ENCODE results near the gene FRS3. TPM values are rescaled to one million over a fixed set of nuclear protein-coding genes. Genes with fewer than 3 reads are reported as not detected.

The FRS3 gene
- total and polyA plus RNA-seq, 2 of the 8 experiments (the other 6 are each of a cell fraction or from before 2014, with no cell fraction given): 3.4 to 4.4 TPM

DNA sequence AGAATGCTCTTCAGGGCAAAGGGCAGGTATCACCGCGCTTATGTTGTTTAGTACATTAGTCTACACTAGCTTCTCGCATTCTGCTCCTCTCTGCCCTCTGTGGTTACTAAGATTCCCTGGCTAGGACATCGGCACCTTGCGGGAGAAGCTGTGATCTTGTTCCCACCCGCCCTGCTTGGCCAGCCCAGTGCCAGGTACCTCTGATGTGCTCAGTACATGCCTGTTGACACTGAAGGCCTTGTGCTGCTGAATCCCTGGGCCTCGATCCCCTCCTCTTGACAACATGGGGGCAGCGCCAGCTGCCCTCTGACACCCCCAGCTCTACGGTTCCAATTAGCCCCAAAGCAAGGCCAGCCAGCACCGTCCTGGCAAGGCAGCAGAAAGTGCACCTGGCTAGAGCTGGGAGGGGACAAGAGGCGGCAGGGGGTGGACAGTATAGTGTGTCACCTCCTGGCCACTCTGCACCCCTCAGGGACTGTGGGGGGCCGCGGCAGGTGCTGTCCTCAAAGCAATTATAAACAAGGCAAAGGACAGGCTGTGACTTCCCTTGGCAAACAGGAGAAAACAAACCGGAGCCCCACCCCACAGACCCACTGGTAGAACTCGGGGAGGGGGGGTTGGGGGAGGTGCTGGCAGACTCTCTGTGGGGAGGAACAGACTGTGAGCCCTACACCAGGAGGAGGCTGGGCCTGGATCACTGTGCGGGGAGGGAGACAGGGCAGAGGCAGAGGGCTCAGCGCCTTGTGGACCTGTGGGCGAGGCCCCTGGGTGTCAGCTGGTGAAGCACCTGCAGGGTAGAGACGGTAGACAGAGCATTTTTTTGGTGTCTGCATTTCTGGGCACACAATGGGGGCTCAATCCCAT is 51.4 kb downstream of the FRS3 start:
- CTCF ChIA-PET (ENCODE audit: partially characterized antibody): interaction anchor here (0.6 to 3.0 kb wide), 4 partner anchors 10 to 48 kb away, joined by 3 to 15 read pairs (median 4); no protein-coding TSS in a partner anchor
- TF ChIP-seq JUN (IDR thresholded peaks at IDR 0.05; ENCODE audit: low read depth, low read length) (no peak), ZNF274 (IDR thresholded peaks at IDR 0.05; ENCODE audit: borderline replicate concordance, extremely low read depth, low read length) (no peak), PHF8 (conservative IDR thresholded peaks at IDR 0.05; ENCODE audit: low read depth, low read length) (no peak), POLR2AphosphoS5 (IDR thresholded peaks at IDR 0.05; ENCODE audit: low read depth, low read length) (no peak), SRF (IDR thresholded peaks at IDR 0.05; ENCODE audit: low read depth, low read length) (no peak), SIN3A (conservative IDR thresholded peaks at IDR 0.05 in 1 of 2, IDR thresholded peaks at IDR 0.05 in 1 of 2; ENCODE audit: low read depth in 1 of 2, low read length in 2 of 2) (no peak)
- TF ChIP-seq, protein P1, sequence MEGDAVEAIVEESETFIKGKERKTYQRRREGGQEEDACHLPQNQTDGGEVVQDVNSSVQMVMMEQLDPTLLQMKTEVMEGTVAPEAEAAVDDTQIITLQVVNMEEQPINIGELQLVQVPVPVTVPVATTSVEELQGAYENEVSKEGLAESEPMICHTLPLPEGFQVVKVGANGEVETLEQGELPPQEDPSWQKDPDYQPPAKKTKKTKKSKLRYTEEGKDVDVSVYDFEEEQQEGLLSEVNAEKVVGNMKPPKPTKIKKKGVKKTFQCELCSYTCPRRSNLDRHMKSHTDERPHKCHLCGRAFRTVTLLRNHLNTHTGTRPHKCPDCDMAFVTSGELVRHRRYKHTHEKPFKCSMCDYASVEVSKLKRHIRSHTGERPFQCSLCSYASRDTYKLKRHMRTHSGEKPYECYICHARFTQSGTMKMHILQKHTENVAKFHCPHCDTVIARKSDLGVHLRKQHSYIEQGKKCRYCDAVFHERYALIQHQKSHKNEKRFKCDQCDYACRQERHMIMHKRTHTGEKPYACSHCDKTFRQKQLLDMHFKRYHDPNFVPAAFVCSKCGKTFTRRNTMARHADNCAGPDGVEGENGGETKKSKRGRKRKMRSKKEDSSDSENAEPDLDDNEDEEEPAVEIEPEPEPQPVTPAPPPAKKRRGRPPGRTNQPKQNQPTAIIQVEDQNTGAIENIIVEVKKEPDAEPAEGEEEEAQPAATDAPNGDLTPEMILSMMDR (IDR thresholded peaks at IDR 0.05; ENCODE audit: control extremely low read depth in 1 of 3, insufficient read depth in 1 of 3, low read depth in 1 of 3, low read length in 3 of 3): no peak
- TF ChIP-seq, protein P2, sequence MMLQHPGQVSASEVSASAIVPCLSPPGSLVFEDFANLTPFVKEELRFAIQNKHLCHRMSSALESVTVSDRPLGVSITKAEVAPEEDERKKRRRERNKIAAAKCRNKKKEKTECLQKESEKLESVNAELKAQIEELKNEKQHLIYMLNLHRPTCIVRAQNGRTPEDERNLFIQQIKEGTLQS (IDR thresholded peaks at IDR 0.05; ENCODE audit: insufficient read depth, low read depth, low read length): no peak

More for the DNA sequence above, 51.4 kb downstream of the FRS3 start:
- no peak for FAIRE-seq
- Histone ChIP-seq H3K23ac (ENCODE audit: insufficient read length) (no peak overlapping the region), H2BK12ac (ENCODE audit: low read depth, low read length) (no peak overlapping the region), H3K27ac (ENCODE audit: low read depth, low read length) (no peak overlapping the region), H3K4me2 (ENCODE audit: insufficient read depth in 1 of 2, low read depth in 2 of 2, low read length in 2 of 2) (no peak overlapping the region), H4K20me1 (replicated peaks in 1 of 2; ENCODE audit: control insufficient read depth in 1 of 2, insufficient read depth in 2 of 2, low read length in 2 of 2) (peaks cover 0 to 2% of the 10 kb centered on the region in 2 experiments), H3K14ac (ENCODE audit: insufficient read length) (no peak overlapping the region), H3K4me3 (ENCODE audit: extremely low read depth in 1 of 4, insufficient read depth in 2 of 4, low read depth in 3 of 4, low read length in 4 of 4) (no peak overlapping the region), H3K79me2 (ENCODE audit: control insufficient read depth in 1 of 2, insufficient read depth in 2 of 2, low read length in 2 of 2) (no peaks in the 10 kb centered on the region), H3K9me3 (ENCODE audit: insufficient read depth in 2 of 2, low read depth in 1 of 2, low read length in 1 of 2) (no peaks in the 10 kb centered on the region), H4K91ac (replicated peaks; ENCODE audit: insufficient read length, low read length) (no peak overlapping the region), H4K8ac (ENCODE audit: extremely low read depth, insufficient read depth, low read length) (no peak overlapping the region), H2AFZ (ENCODE audit: low read length) (no peak overlapping the region), H3K27me3 (replicated peaks in 1 of 4; ENCODE audit: control insufficient read depth in 3 of 4, extremely low read depth in 1 of 4, insufficient read depth in 3 of 4, low read length in 3 of 4) (peaks cover 0 to 4% (median 2%) of the 10 kb centered on the region in 4 experiments; a peak in 3 of 7 replicates), H2AK5ac (ENCODE audit: low read depth, low read length) (no peak overlapping the region), H2BK120ac (replicated peaks; ENCODE audit: low read depth, low read length) (no peak overlapping the region), H2BK20ac (ENCODE audit: low read length) (no peak overlapping the region), H4K5ac (ENCODE audit: insufficient read length, low read depth, low read length) (no peak overlapping the region), H3K56ac (replicated peaks; ENCODE audit: insufficient read length, low read depth, low read length) (no peak overlapping the region), H3K4me1 (replicated peaks in 1 of 4; ENCODE audit: control insufficient read depth in 3 of 4, insufficient read depth in 4 of 4, low read length in 3 of 4) (peaks cover 12 to 38% (median 23%) of the 10 kb centered on the region in 4 experiments), H3K4ac (replicated peaks; ENCODE audit: insufficient read length, low read depth, low read length) (no peak overlapping the region), H2BK5ac (ENCODE audit: low read depth, low read length) (0 out of 2 replicates have a peak overlapping the region, but pooled peaks have one; percentile 39), H2BK15ac (ENCODE audit: low read length) (no peak overlapping the region), H3K36me3 (ENCODE audit: control insufficient read depth in 2 of 4, insufficient read depth in 4 of 4, low read length in 3 of 4) (no peaks in the 10 kb centered on the region), H3K18ac (ENCODE audit: extremely low read depth, low read length) (no peak overlapping the region), H3K23me2 (ENCODE audit: low read depth, low read length) (peaks cover 2% of the 10 kb centered on the region; the same call in 1 of the 2 replicates), H3K9ac (replicated peaks in 1 of 4; ENCODE audit: extremely low read depth in 1 of 4, low read depth in 3 of 4, low read length in 3 of 4) (no peak overlapping the region), H3K79me1 (ENCODE audit: low read depth, low read length) (no peaks in the 10 kb centered on the region)
- DNase-seq (ENCODE audit: low read depth in 1 of 2, low spot score in 2 of 2): no peak
- POLR2A ChIA-PET (ENCODE audit: partially characterized antibody): interaction anchor here (0.7 to 1.4 kb wide), 3 partner anchors 9 to 27 kb away, joined by 3 read pairs; no protein-coding TSS in a partner anchor
- WGBS, 2 experiments (ENCODE audit: extremely low coverage in 1 of 2, insufficient coverage in 1 of 2, insufficient read length in 1 of 2, insufficient replicate concordance in 2 of 2, low coverage in 1 of 2, low lambda C conversion rate in 2 of 2, missing lambda C conversion rate in 1 of 2): 90% methylated on average over 17 of the region's 19 CpGs; no CpG with 5 or more reads in 1 of the 2 experiments
